Nephron progenitor cell (in vitro differentiated cells): ENCODE results near the gene HOXD3.

Source experiments
- DNase-seq: peaks from one replicate; pipeline ENCODE4 v3.0.0; 2021
- H3K27ac Mint-ChIP-seq: 2 replicates; pipeline ENCODE4 v1.8.0; 2021; ENCODE audit warnings: mild to moderate bottlenecking, moderate library complexity, mixed read lengths
- H3K27me3 Mint-ChIP-seq: 2 replicates; pipeline ENCODE4 v1.8.0; 2021; ENCODE audit warnings: mild to moderate bottlenecking, low read depth, mixed read lengths; ENCODE audit not compliant: poor library complexity
- H3K36me3 Mint-ChIP-seq: 2 replicates; pipeline ENCODE4 v1.8.0; 2021; ENCODE audit warnings: low read depth, mixed read lengths
- H3K4me1 Mint-ChIP-seq: 2 replicates; pipeline ENCODE4 v1.8.0; 2021; ENCODE audit warnings: mixed read lengths
- H3K4me3 Mint-ChIP-seq: 2 replicates; pipeline ENCODE4 v1.8.0; 2021; ENCODE audit warnings: mild to moderate bottlenecking, moderate library complexity, mixed read lengths
- H3K9me3 Mint-ChIP-seq: 2 replicates; pipeline ENCODE4 v1.8.0; 2021; ENCODE audit warnings: mild to moderate bottlenecking, moderate library complexity, mixed read lengths
- CTCF ChIP-seq: fragments of 200-600 bp; sonication (generic); IDR thresholded peaks from 2 replicates; pipeline ENCODE4 v1.5.0; 2021; ENCODE audit warnings: antibody characterized with exemption

Gene HOXD3

DNA sequence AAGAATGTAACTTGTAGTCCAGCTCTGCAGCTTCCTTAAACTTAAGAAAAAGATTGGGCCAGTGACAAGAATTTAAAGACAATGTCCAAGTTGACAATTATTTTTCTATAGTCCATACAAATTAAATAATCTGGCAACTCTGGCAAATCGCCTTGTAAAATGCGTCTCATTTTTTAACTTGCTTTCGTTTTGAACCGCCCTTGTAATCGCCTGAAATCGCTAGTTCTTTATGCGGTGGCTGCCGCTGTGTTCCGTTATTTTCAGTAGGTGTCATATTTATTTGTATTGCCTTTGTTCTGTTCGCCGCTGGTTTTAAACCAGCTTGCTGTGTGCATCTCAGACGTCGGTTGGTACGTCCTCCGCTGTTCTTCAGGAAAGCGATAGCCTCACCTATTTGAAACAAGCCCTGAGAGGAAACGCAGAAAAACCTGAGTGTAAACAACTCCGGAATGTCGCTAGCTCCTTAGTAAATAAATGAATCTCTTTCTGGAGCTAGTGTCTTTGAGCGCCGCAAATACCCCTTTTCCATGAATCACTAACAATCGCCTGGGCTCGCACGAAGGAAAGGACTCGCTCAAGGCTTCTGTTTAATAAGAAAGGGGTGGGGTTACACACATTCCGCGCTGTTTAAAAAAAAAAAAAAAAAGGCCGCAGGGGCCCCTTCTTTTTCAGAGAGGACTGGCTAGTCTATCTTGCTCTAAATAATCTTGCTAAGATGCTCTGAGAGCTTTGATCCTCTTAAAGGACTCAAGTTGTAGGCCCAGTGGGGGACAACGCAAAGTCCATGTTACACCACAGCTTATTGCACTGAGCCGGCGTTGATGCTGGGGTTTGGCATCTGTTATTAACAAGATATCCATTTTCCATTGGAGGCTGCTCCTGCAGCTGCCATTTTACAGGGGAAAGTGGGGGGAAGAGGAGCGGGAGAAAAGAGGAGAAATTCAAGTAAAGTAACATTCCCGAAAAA is 24.6 kb upstream of the HOXD3 start:
- DNase-seq, result no peak
- no peaks in the 10 kb centered on the region for H3K9me3 Mint-ChIP-seq
- H3K4me3 Mint-ChIP-seq, result peak overlapping the region; percentile 100
- H3K4me1 Mint-ChIP-seq, result peaks cover 45% of the 10 kb centered on the region
- H3K27me3 Mint-ChIP-seq, result peaks cover 15% of the 10 kb centered on the region
- peak overlapping the region; percentile 100 for H3K27ac Mint-ChIP-seq
- H3K36me3 Mint-ChIP-seq, result peaks cover 13% of the 10 kb centered on the region
- no peak for TF ChIP-seq CTCF

DNA sequence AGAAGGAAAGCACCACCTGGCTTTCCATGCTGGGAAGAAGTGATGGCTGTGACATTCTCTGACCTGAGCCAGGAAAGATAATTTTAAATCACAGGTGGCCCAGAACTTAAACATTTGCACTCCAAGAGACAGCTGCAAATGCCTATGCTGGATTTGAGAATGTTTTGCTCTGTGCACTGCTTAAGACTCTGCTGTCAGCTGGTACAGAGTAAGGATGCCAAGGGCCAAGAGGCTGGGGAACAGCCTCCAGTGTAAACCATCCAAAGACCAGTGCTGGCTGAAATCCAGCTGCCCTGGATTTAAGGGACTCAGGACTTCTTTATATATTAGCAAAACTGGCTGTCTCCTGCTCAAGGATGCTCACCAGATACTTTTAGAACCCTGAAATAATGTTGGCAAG is 23.7 kb upstream of the HOXD3 start:
- Mint-ChIP-seq H3K36me3 (peaks cover 22% of the 10 kb centered on the region), H3K27ac (peak overlapping the region; percentile 100), H3K27me3 (peaks cover 15% of the 10 kb centered on the region), H3K4me1 (peaks cover 36% of the 10 kb centered on the region), H3K9me3 (no peaks in the 10 kb centered on the region), H3K4me3 (peak overlapping the region; percentile 100)
- no peak for DNase-seq
- TF ChIP-seq CTCF, result no peak

- no peak for DNase-seq
- peaks cover 15% of the 10 kb centered on the region for H3K27me3 Mint-ChIP-seq
- peak overlapping the region; percentile 100 for H3K4me3 Mint-ChIP-seq
- no peaks in the 10 kb centered on the region for H3K9me3 Mint-ChIP-seq
- peaks cover 29% of the 10 kb centered on the region for H3K36me3 Mint-ChIP-seq
- H3K4me1 Mint-ChIP-seq, result peaks cover 31% of the 10 kb centered on the region
- peak overlapping the region; percentile 99 for H3K27ac Mint-ChIP-seq
- TF ChIP-seq CTCF, result no peak
These were observed 23.1 kb upstream of the HOXD3 start for GRCh38 chr2:176134035-176134434.

DNA sequence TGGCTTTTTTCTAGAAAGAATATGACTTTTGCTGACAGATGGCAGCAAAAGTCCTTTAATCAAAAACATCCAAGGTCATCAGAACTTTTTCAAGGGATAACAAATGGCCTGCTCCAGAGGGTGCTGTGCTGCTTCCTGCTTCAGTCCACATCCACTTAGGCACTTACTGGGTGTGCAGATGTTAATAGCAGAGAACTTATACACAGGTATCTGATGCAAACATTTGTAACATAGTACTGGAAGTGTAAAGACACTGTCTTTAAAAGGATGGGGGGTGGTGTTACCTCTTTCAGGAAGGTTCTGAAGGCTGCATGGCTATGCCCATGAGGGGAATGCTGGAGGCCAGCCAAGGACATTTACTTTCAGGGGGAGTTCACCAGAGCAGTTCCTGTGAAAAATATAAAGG is 22.1 kb upstream of the HOXD3 start:
- DNase-seq, result no peak
- Mint-ChIP-seq H3K36me3 (peaks cover 39% of the 10 kb centered on the region), H3K4me1 (peaks cover 34% of the 10 kb centered on the region), H3K27ac (peak overlapping the region; percentile 99), H3K27me3 (peaks cover 15% of the 10 kb centered on the region), H3K4me3 (peak overlapping the region; percentile 100), H3K9me3 (no peaks in the 10 kb centered on the region)
- TF ChIP-seq CTCF, result no peak

- DNase-seq, result peak; percentile 71
These were observed 20.5 kb upstream of the HOXD3 start for GRCh38 chr2:176136374-176137251.

More at GRCh38 chr2:176136374-176137251, 20.5 kb upstream of the HOXD3 start:
- H3K4me3 Mint-ChIP-seq, result peak overlapping the region; percentile 100
- peaks cover 47% of the 10 kb centered on the region for H3K36me3 Mint-ChIP-seq
- peaks cover 43% of the 10 kb centered on the region for H3K4me1 Mint-ChIP-seq
- no peak for TF ChIP-seq CTCF
- peak overlapping the region; percentile 100 for H3K27ac Mint-ChIP-seq
- no peaks in the 10 kb centered on the region for H3K9me3 Mint-ChIP-seq
- H3K27me3 Mint-ChIP-seq, result peaks cover 17% of the 10 kb centered on the region
